ENCODE results near the gene GPR107.

GPR107 gene

GRCh38 chr9:130183133-130183762, 129.5 kb downstream of the GPR107 start:
- DNase-seq (ENCODE audit: low read depth), result no peak

DNA sequence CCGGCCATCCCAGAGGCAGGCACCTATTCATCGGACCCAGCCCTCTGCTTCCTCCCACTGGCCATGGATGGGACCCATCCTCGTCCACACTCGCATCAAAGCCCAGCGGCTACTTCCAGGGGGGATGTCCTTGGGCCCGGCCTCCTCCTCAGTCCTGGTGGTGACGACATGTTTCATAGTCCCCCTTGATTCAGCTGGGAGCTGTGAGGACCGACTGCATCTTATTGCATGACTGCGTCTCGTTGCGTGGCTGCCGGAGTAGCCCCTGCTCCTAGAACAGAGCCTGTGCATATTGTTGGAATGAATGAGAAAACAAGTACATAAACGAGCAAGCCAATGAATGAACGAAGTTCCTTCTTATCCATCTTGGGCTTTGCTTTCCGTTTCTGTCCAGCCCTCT, 131.3 kb downstream of the GPR107 start:
- no peak for DNase-seq (ENCODE audit: low read depth)

- DNase-seq (ENCODE audit: low read depth), result no peak
Measured at GRCh38 chr9:130185490-130186031, 131.9 kb downstream of the GPR107 start.

- no peak for DNase-seq (ENCODE audit: low read depth)
Measured at GRCh38 chr9:130186051-130186450, 132.3 kb downstream of the GPR107 start.

DNA sequence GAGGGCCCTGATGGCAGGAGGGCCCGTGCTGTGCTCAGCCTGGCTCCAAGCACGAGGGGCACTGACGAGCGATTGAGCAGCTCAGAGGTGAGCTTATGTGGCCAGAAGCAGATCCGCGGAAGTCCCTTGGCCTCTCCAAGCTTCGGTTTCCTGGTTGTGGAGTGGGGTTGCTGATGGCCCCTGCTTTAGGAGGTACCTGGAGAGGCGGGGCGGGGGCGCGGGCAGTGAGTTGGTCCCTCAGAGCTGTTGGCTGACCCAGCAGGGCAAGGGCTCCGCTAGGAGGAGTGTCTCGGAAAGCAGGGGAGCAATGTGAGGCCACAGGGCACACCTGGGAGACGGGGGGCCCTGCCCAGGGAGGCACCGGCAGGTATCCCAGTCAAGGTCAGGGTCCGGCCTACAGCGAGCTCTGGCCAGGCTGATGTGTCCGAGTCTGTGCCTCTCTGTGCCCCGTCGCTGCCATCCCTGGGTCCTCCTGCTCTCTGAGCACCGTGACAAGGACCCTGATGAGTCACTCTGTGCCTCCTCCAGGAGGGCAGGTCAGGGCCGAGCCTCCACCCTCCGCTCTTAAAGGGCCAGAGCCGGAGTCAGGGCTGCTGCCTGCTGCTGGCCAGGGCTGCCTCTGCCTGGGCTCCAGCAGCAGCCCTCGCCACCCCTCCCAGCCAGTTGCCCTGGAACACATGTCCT, 133.3 kb downstream of the GPR107 start:
- DNase-seq (ENCODE audit: low read depth), result no peak

DNA sequence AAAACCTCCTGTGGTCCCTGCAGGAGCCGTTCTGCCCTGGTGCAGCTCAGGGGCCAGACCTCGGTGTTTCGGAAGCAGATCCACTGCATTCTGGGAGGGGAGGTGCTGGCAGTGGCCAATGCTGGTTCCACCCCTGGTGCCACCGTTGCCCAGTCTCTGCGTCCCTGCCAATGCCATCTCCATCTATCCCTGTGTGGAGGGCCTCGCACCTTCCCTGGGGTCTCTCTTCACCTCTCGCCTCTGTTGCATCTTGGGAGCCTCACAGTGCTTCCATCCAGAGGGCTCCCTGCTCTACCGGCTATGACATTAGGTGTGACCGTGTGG, 133.8 kb downstream of the GPR107 start:
- no peak for DNase-seq (ENCODE audit: low read depth)

GRCh38 chr9:130188860-130189481, 135.3 kb downstream of the GPR107 start:
- no peak for DNase-seq (ENCODE audit: low read depth)
